Stimulated activated CD8-positive, alpha-beta memory T cell treated with anti-CD3 and anti-CD28 coated beads, Interleukin-12 subunit alpha, Interleukin-12 subunit beta, amount 100 ng/mL, for 4 hours (primary cell): ENCODE data around the gene RAB3B.

Experiments
- DNase-seq: peaks from one replicate; pipeline ENCODE4 v3.0.0-alpha.2; 2020; ENCODE audit warnings: low read depth

The RAB3B gene

GRCh38 chr1:51956528-51957509 is 33.7 kb downstream of the RAB3B start:
- DNase-seq: no peak

- DNase-seq: no peak
These were observed 34.5 kb downstream of the RAB3B start for GRCh38 chr1:51955797-51956527.

GRCh38 chr1:51954783-51955182 is 35.7 kb downstream of the RAB3B start:
- DNase-seq: no peak

- no peak for DNase-seq
These were observed 37.4 kb downstream of the RAB3B start for GRCh38 chr1:51953079-51953478.

DNA sequence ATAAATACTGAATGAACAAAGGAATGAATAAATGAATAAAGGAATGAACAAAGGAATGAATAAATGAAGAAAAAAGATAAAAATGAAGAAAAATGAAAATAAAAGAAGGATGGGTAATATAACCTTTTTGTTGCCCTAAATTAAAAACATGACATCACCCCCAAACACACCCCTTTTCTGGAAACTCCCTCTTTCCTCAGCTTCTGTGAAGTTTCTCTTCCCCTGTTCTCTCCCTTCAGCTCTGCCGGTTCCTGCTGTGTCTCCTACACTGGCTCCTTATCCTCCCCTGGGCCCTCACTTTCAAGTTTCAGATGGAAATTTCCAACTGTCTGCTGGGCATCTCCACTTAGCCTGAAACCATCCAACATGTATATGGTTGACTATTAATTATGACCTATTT is 37.9 kb downstream of the RAB3B start:
- DNase-seq: no peak

GRCh38 chr1:51950701-51951100 is 39.8 kb downstream of the RAB3B start:
- no peak for DNase-seq

DNA sequence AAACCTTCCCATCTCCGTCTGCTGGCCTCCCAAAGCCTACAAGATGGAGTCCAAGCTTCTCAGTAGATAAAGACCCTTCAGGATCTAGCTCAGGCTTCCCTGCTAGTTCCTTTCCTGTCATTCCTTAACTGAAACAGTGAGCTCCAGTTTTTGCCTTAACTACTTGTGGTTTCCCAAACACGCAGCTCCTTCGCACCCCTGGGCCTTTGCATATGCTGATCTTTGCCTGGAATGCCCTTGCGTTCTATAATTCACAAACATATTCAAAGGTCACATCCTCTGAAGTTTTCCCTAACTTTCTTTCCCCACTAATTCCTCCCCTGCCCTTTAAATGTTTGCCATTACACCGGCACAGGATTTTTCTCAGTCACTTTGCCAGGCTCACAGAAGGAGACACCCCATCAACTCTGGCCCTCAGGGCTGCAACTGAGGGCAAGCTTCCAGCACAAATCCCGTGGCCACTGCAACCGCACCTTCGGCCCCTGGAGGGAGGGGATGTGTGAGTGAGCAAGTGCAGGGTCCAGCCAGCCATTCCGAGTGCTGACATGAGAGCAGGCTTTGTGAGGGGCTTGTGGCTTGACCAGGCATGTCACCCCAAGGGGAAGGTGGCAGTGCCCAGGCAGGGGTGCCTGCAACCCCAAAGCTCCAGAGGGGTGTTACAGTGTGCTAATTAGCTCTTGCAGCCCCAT is 41.3 kb downstream of the RAB3B start:
- no peak for DNase-seq

DNA sequence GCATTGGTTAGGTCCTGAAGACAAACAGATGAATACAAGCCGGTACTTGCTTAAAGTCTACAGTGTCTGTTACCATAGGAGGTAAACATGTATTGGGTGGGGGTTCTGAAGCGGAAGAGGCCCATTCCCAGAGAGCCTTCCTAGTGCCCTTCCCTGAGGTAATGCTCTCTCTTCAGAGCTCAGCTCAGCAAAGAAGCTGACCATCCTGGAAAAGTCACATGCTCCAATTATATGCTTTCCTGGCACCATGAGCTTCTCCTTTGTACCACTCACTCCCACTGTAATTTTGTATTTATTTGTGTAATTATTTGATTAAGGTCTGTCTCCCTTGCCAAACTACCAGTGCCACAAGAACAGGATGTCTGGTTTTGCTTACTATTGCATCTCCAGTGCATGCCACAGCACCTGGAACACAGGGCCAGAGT is 42.0 kb downstream of the RAB3B start:
- no peak for DNase-seq

- DNase-seq: no peak
These were observed 44.2 kb downstream of the RAB3B start for GRCh38 chr1:51946300-51946699.

DNA sequence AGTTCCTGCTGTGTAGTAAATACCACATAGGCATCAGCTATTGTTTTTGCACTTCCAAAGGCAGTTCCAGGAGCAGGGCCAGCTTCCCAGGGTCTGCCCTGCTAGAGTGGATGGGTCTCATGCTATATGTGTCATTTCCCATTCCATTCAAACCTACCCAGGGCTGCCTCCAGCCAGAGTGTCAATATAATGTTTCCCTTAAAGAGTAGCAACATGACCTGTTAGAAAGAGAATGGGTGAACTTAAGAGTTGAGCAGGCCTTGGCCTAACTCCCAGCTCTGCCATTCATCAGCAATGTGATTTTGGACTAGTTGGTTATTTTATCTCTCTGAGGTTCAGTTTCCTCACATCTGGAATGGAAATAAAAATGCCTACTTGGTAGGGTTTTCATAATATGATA is 44.9 kb downstream of the RAB3B start:
- DNase-seq: no peak

DNA sequence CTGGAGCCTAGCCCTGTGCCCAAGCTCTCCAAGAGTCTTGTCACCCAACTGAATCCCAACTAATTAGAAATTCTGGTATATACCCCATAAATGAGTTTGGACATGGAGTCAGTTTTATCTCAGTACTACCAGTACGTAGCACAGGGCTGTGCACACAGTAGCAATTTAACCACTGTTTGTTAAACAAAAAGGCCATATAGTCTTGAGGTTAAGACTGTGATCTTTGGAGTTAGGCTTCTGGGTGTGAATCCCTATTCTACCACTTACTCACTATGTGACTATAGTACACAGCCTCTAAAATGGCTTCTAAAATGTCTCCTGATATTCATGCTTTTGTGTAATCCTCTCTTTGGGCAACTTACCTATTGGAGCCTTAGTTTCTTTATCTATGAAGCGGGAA is 48.2 kb downstream of the RAB3B start:
- no peak for DNase-seq

DNA sequence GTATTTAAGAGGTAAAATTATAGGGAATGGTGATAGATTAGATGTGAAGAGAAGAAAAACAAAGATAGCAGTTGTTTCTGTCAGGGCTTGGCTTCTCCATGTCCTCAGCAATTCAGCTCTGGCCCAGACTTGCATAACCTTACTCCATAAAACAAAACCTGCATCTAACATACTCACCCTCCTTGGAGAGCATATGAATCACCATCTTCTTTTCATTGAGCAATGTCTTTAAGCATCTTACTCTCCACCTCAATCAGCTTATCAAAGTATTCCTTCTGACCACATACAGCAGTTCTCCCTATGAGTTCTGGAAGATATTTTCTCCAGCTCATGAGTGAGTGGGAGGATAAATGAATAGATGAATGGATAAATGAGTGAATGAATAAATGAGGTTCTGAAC is 49.0 kb downstream of the RAB3B start:
- no peak for DNase-seq

- DNase-seq: no peak
These were observed 53.4 kb downstream of the RAB3B start for GRCh38 chr1:51937112-51937511.

DNA sequence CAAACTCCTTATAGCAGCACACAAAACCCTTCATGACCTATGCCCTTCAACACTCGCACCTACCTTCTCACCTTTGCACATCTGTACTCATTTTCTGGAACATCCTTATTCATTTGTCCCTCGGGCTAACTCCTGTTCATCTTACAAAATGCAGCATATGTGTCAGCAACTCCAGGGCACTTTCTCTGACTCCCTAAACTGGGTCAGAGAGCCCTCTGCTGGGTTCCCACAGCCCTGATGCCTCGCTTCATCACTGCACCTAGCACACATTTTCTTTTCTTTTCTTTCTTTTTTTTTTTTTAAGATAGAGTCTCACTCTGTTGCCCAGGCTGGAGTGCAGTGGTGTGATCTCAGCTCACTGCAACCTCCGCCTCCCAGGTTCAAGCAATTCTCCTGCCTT is 54.0 kb downstream of the RAB3B start:
- no peak for DNase-seq

DNA sequence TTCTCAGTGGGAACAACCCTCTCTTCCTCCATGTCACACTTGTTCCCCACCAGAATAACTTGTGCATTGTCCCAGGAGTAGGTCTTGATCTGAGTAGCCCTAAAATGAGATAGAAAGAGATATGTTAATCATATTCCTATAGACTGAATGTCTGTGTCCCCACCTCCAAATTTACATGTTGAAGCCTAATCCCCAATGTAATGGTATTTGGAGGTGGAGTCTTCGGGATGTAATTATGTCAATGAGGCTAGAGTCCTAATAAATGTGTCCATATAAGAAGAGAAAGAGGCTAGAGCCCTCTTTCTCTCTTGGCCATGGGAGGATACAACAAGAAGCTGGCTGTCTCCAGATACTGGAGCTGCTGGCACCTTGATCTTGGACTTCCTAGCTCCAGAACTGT is 57.2 kb downstream of the RAB3B start:
- DNase-seq: no peak

DNA sequence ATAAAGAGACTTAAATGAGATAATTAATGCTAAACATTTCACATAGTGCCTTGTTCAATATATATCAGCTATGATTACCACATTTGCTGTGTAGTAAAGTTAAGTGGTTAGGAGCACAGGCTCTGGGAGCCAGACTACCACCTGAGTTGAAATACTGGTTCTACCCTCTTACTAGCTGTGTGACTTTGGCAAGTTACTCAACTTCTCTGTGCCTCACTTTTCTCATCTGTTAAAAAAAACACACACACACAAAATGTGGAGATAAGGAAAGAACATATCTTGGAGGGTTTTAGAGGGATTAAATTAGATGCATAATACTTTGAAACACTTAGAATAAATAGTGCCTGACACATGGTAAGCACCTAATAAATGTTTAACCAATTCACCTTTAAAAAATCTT is 60.2 kb downstream of the RAB3B start:
- no peak for DNase-seq

- no peak for DNase-seq
These were observed 61.6 kb downstream of the RAB3B start for GRCh38 chr1:51928896-51929295.

- no peak for DNase-seq
These were observed 63.5 kb downstream of the RAB3B start for GRCh38 chr1:51927029-51927428.

GRCh38 chr1:51926171-51926812 is 64.2 kb downstream of the RAB3B start:
- DNase-seq: no peak

DNA sequence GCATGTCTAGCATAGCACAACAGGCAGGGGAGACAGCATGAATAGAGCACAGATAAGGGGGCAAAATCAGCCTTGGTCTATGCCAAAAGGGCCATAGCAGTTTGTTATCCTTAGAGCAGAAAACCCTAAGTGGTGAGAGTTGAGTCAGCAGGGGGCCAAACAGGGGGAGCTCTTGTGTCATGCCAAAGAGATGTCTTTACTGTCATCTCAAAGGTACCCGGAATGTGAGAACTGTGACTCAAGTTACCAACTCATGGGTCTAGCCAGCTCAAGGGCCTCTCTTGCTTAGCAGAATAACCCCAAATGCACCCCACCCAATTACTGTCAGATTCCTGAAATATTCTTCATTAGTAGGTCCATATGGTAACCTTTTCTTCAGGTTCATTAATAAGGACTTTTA is 66.0 kb downstream of the RAB3B start:
- DNase-seq: no peak

DNA sequence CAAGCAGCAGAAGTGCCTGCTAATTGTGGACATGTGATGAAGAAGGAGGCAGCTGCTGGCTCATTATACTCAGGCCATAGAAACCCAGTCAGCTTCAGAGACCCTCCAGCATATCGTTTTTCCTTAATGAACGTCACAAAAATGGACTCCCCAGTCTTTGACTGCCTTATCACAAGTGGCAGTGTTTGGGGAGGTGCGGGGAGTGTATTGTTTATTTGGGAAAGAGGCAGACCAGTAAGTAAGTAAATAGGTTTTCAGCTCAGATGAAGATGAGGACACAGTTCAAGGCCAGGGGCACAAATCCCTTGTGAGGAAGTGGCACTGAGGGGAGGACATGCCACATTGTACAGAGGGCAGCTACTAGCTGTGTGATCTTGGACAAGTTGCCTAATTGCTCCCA is 68.5 kb downstream of the RAB3B start:
- no peak for DNase-seq

- no peak for DNase-seq
These were observed 70.4 kb downstream of the RAB3B start for GRCh38 chr1:51920130-51920529.
